IMR-90 (cell line): ENCODE results near the gene GALR1. TPM values are rescaled to one million over a fixed set of nuclear protein-coding genes. Genes with fewer than 3 reads are reported as not detected.
A peak's percentile ranks its signal among the peaks of the same experiment; 100 is the strongest.

Source experiments
- ATAC-seq: fragments of 200-7000 bp; cut with Tn5 transposase; 2 replicates; pipeline ENCODE4 v1.9.1; 2020; ENCODE audit warnings: low read depth, mild to moderate bottlenecking, moderate library complexity
- BruUV-seq: library from RNA; stranded (reverse); fragments of 400-500 nt; replicated peaks from 2 replicates; lab custom pipeline; 2021; lab: Mats Ljungman, UMichigan
- CTCF ChIA-PET: fragments of 300-600 bp; formaldehyde crosslinking; extraction: SDS; loops from one replicate; lab custom pipeline; 2021; ENCODE audit warnings: antibody characterized with exemption; lab: Yijun Ruan, JAX
- POLR2A ChIA-PET: fragments of 300-600 bp; sonication (Branson Sonifier 250); formaldehyde crosslinking; loops from one replicate; lab custom pipeline; 2022; ENCODE audit warnings: antibody characterized with exemption; ENCODE audit not compliant: unreplicated experiment; lab: Charles Lee
- DNase-seq: peaks from one replicate; pipeline ENCODE4 v3.0.0; 2013
- H2AFZ ChIP-seq: replicated peaks from 2 replicates; pipeline ENCODE3; 2013; ENCODE audit warnings: low read length, mild to moderate bottlenecking; ENCODE audit not compliant: poor library complexity
- H2AK5ac ChIP-seq: 2 replicates; pipeline ENCODE4 v1.6.1; 2013; ENCODE audit warnings: low read depth, low read length, inconsistent platforms
- H2AK9ac ChIP-seq: replicated peaks from 2 replicates; pipeline ENCODE3; 2013; ENCODE audit warnings: mild to moderate bottlenecking, low read depth, low read length, moderate library complexity; ENCODE audit not compliant: poor library complexity
- H2BK120ac ChIP-seq: 2 replicates; pipeline ENCODE4 v1.6.1; 2013; ENCODE audit warnings: low read depth, low read length, inconsistent platforms
- H2BK15ac ChIP-seq: 3 replicates; pipeline ENCODE4 v1.6.1; 2013; ENCODE audit warnings: low read depth, low read length, inconsistent platforms
- H2BK20ac ChIP-seq: 2 replicates; pipeline ENCODE4 v1.6.1; 2013; ENCODE audit warnings: low read depth, mild to moderate bottlenecking, inconsistent platforms, low read length, moderate library complexity
- H2BK5ac ChIP-seq: 2 replicates; pipeline ENCODE4 v1.6.1; 2013; ENCODE audit warnings: mild to moderate bottlenecking, low read depth, low read length, inconsistent platforms; ENCODE audit not compliant: poor library complexity, severe bottlenecking
- H3K14ac ChIP-seq: replicated peaks from 2 replicates; pipeline ENCODE4 v1.6.1; 2013; ENCODE audit warnings: low read depth, low read length, inconsistent platforms
- H3K18ac ChIP-seq: 2 replicates; pipeline ENCODE4 v1.6.1; 2013; ENCODE audit warnings: low read depth, low read length, control low read depth
- H3K23ac ChIP-seq: 2 replicates; pipeline ENCODE4 v1.6.1; 2013; ENCODE audit warnings: low read depth, low read length, inconsistent platforms
- H3K27ac ChIP-seq: 2 replicates; pipeline ENCODE4 v1.5.1; 2013; ENCODE audit warnings: mild to moderate bottlenecking, control low read depth, low read length; ENCODE audit not compliant: insufficient read depth
- H3K27me3 ChIP-seq: 2 replicates; pipeline ENCODE4 v1.6.1; 2013; ENCODE audit warnings: low read length; ENCODE audit not compliant: control insufficient read depth, insufficient read depth
- H3K36me3 ChIP-seq: 2 replicates; pipeline ENCODE4 v1.6.1; 2013; ENCODE audit warnings: low read length, mixed read lengths; ENCODE audit not compliant: control insufficient read depth, insufficient read depth
- H3K4ac ChIP-seq: 2 replicates; pipeline ENCODE4 v1.6.1; 2013; ENCODE audit warnings: low read depth, low read length, inconsistent platforms
- H3K4me1 ChIP-seq: 2 replicates; pipeline ENCODE4 v1.6.1; 2013; ENCODE audit warnings: low read length, mixed read lengths; ENCODE audit not compliant: control insufficient read depth, insufficient read depth
- H3K4me2 ChIP-seq: 2 replicates; pipeline ENCODE4 v1.6.1; 2013; ENCODE audit warnings: low read depth, mild to moderate bottlenecking, control low read depth, low read length, moderate library complexity
- H3K4me3 ChIP-seq: 2 replicates; pipeline ENCODE4 v1.5.1; 2013; ENCODE audit warnings: low read depth, mild to moderate bottlenecking, control low read depth, low read length, moderate library complexity; ENCODE audit not compliant: insufficient read depth
- H3K56ac ChIP-seq: 2 replicates; pipeline ENCODE4 v1.6.1; 2013; ENCODE audit warnings: low read length, inconsistent platforms; ENCODE audit not compliant: insufficient read depth; ENCODE audit errors: extremely low read depth
- H3K79me1 ChIP-seq, 2 experiments: 2 replicates each; pipeline ENCODE4 v1.6.1; 2013; ENCODE audit warnings: low read length in 2 of 2, inconsistent platforms in 1 of 2, low read depth in 1 of 2
- H3K9ac ChIP-seq: 2 replicates; pipeline ENCODE4 v1.6.1; 2013; ENCODE audit warnings: low read depth, low read length, control low read depth
- H3K9me1 ChIP-seq: 2 replicates; pipeline ENCODE4 v1.6.1; 2013; ENCODE audit warnings: low read length, inconsistent platforms; ENCODE audit not compliant: insufficient read depth
- H3K9me3 ChIP-seq: 2 replicates; pipeline ENCODE4 v1.6.1; 2013; ENCODE audit warnings: low read length; ENCODE audit not compliant: control insufficient read depth, insufficient read depth
- H4K20me1 ChIP-seq: 2 replicates; pipeline ENCODE4 v1.6.1; 2013; ENCODE audit warnings: low read length, inconsistent platforms; ENCODE audit not compliant: insufficient read depth
- H4K5ac ChIP-seq: 2 replicates; pipeline ENCODE4 v1.6.1; 2013; ENCODE audit warnings: mild to moderate bottlenecking, low read depth, low read length, control low read depth
- H4K8ac ChIP-seq, 2 experiments: 2 replicates each; pipeline ENCODE4 v1.6.1; 2013; ENCODE audit warnings: low read depth in 2 of 2, low read length in 2 of 2, control low read depth in 1 of 2, inconsistent platforms in 1 of 2
- H4K91ac ChIP-seq: 2 replicates; pipeline ENCODE4 v1.6.1; 2013; ENCODE audit warnings: low read depth, low read length, inconsistent platforms; ENCODE audit not compliant: insufficient read depth
- BHLHE40 ChIP-seq: fragments of 150-350 bp; IDR thresholded peaks from 2 replicates; pipeline ENCODE4 v1.6.1; 2016; ENCODE audit warnings: mild to moderate bottlenecking, low read depth, low read length
- CEBPB ChIP-seq: IDR thresholded peaks from 2 replicates; pipeline ENCODE4 v1.6.1; 2012; ENCODE audit warnings: low read depth, low read length, improper control_type of control experiment
- CHD1 ChIP-seq: IDR thresholded peaks from 2 replicates; pipeline ENCODE4 v1.6.1; 2012; ENCODE audit warnings: low read depth, low read length, improper control_type of control experiment
- CTCF ChIP-seq: conservative IDR thresholded peaks from 2 replicates; pipeline ENCODE4 v1.5.1; 2012; ENCODE audit warnings: mild to moderate bottlenecking, low read depth, low read length, improper control_type of control experiment
- ELK1 ChIP-seq: fragments of 150-350 bp; IDR thresholded peaks from 2 replicates; pipeline ENCODE4 v1.6.1; 2016; ENCODE audit warnings: low read depth, mild to moderate bottlenecking, low read length, moderate library complexity, borderline replicate concordance
- FOS ChIP-seq: fragments of 150-350 bp; IDR thresholded peaks from 2 replicates; pipeline ENCODE4 v1.6.1; 2016; ENCODE audit warnings: low read depth, low read length
- MAFK ChIP-seq: IDR thresholded peaks from 2 replicates; pipeline ENCODE4 v1.6.1; 2012; ENCODE audit warnings: low read depth, low read length, improper control_type of control experiment
- MAZ ChIP-seq: IDR thresholded peaks from 2 replicates; pipeline ENCODE4 v1.6.1; 2012; ENCODE audit warnings: low read depth, mild to moderate bottlenecking, low read length, improper control_type of control experiment, moderate library complexity, borderline replicate concordance
- MXI1 ChIP-seq: IDR thresholded peaks from 2 replicates; pipeline ENCODE4 v1.6.1; 2012; ENCODE audit warnings: low read depth, mild to moderate bottlenecking, low read length, moderate library complexity, borderline replicate concordance
- NFE2L2 ChIP-seq: fragments of 150-350 bp; IDR thresholded peaks from 2 replicates; pipeline ENCODE4 v1.6.1; 2016; ENCODE audit warnings: low read depth, mild to moderate bottlenecking, low read length
- POLR2A ChIP-seq: IDR thresholded peaks from 2 replicates; pipeline ENCODE4 v1.6.1; 2012; ENCODE audit warnings: mild to moderate bottlenecking, low read depth, low read length
- RAD21 ChIP-seq: IDR thresholded peaks from 2 replicates; pipeline ENCODE4 v1.6.1; 2012; ENCODE audit warnings: low read length, improper control_type of control experiment
- RCOR1 ChIP-seq: IDR thresholded peaks from 2 replicates; pipeline ENCODE4 v1.6.1; 2012; ENCODE audit warnings: mild to moderate bottlenecking, low read length, improper control_type of control experiment; ENCODE audit not compliant: insufficient replicate concordance
- RFX5 ChIP-seq: IDR thresholded peaks from 2 replicates; pipeline ENCODE4 v1.8.0; 2012; ENCODE audit warnings: low read depth, mild to moderate bottlenecking, low read length, moderate library complexity
- SMC3 ChIP-seq: fragments of 150-350 bp; IDR thresholded peaks from 2 replicates; pipeline ENCODE4 v1.6.1; 2016; ENCODE audit warnings: low read depth, mild to moderate bottlenecking, antibody characterized with exemption, low read length, moderate library complexity
- USF2 ChIP-seq: fragments of 150-350 bp; IDR thresholded peaks from 2 replicates; pipeline ENCODE4 v1.6.1; 2017; ENCODE audit warnings: mild to moderate bottlenecking, antibody characterized with exemption, low read length, low read depth
- WGBS, 2 experiments: methylation state at CpG; one replicate each; pipeline versions ENCODE4 v1.1.5 to v1.1.7; 2013; ENCODE audit warnings: missing lambda C conversion rate in 2 of 2; ENCODE audit not compliant: insufficient read length in 1 of 2; ENCODE audit errors: extremely low coverage in 2 of 2; 5-methylcytosine and 5-hydroxymethylcytosine counted together
- dilution Hi-C: fragments of 300-500 bp; cut with HindIII; formaldehyde crosslinking; loops from one replicate; pipeline ENCODE4 v1.14.3; 2018; ENCODE audit warnings: low sequenced_read_pairs; ENCODE audit not compliant: unreplicated experiment
- in situ Hi-C: fragments of 300-500 bp; cut with MboI; formaldehyde crosslinking; loops from 3 replicates; pipeline ENCODE4 v1.14.3; 2019; ENCODE audit warnings: low sequenced_read_pairs, inconsistent platforms, mixed read lengths
- intact Hi-C: fragments of 100-400 bp; cut with micrococcal nuclease; formaldehyde crosslinking; loops from 2 replicates; pipeline ENCODE4 v1.10.0; 2022
- polyA plus RNA-seq, 3 experiments: library from polyadenylated mRNA; depleted of rRNA; stranded (reverse); fragments of >200 nt; gene quantifications; 2 replicates each; pipeline ENCODE4 v1.2.3, GENCODE V29; 2012; ENCODE audit warnings: low replicate concordance in 1 of 3
- total RNA-seq: library from RNA; depleted of rRNA; stranded (reverse); fragments of >200 nt; gene quantifications from 2 replicates; pipeline ENCODE4 v1.2.3, GENCODE V29; 2012

Gene GALR1
- total and polyA plus RNA-seq, 2 of the 4 experiments (the other 2 are of a cell fraction) = not detected

- dilution Hi-C loops = no loop called here
- no peak for DNase-seq
- Histone ChIP-seq H2BK15ac (0 out of 3 replicates have a peak overlapping the region, but pooled peaks have one; percentile 28), H3K14ac (no peak overlapping the region), H3K9me1 (no peaks in the 10 kb centered on the region; the same call in 1 of the 2 replicates), H3K27ac (no peak overlapping the region), H3K18ac (no peak overlapping the region; the same call in 1 of the 2 replicates), H2AFZ (peak overlapping the region; percentile 38), H3K4me2 (no peak overlapping the region), H3K4me1 (peaks cover 5% of the 10 kb centered on the region), H3K9ac (no peak overlapping the region), H3K4ac (peak overlapping the region; percentile 10), H4K20me1 (no peaks in the 10 kb centered on the region), H2BK120ac (0 out of 2 replicates have a peak overlapping the region, but pooled peaks have one; percentile 48), H2AK5ac (peak overlapping the region; percentile 2; the same call in 1 of the 2 replicates), H2BK20ac (peak overlapping the region; percentile 72; the same call in 1 of the 2 replicates), H3K9me3 (no peaks in the 10 kb centered on the region), H4K8ac (no peak overlapping the region), H2BK5ac (no peak overlapping the region), H3K79me1 (no peaks in the 10 kb centered on the region), H3K36me3 (no peaks in the 10 kb centered on the region), H3K56ac (no peak overlapping the region), H3K27me3 (peaks cover 2% of the 10 kb centered on the region), H3K4me3 (no peak overlapping the region), H4K91ac (no peak overlapping the region; the same call in 1 of the 2 replicates), H2AK9ac (no peak overlapping the region), H3K23ac (no peak overlapping the region), H4K5ac (no peak overlapping the region)
- in situ Hi-C loops = loop anchor here (25.0 kb wide), 1 partner anchor 411 kb away; the partner anchor contains the start of gene ZNF236
- intact Hi-C loops = no loop called here
- CTCF ChIA-PET = interaction anchor here (0.7 to 1.3 kb wide), 2 partner anchors 11 to 142 kb away, joined by 3 to 7 read pairs; no protein-coding TSS in a partner anchor
- TF ChIP-seq MAZ (no peak), USF2 (no peak), CTCF (no peak), MAFK (no peak), ELK1 (no peak), CHD1 (no peak), CEBPB (no peak), BHLHE40 (no peak), MXI1 (no peak), FOS (no peak), NFE2L2 (no peak), RAD21 (no peak), SMC3 (no peak), RFX5 (no peak), RCOR1 (no peak), POLR2A (no peak)
- WGBS, 2 experiments = 60% methylated on average over 1 of the region's 5 CpGs; no CpG with 5 or more reads in 1 of the 2 experiments
- BruUV-seq = no TSS peak
- peak; percentile 24; the same call in 1 of the 2 replicates for ATAC-seq
- POLR2A ChIA-PET = no interaction called here
Measured at GRCh38 chr18:77223221-77223639, 26.4 kb upstream of the GALR1 start.
